Dendritic cell treated with granulocyte-macrophage colony-stimulating factor and Interleukin-4, amounts not matched to agents 40 ng/mL and 50 ng/mL, for 4 days (primary cell): ENCODE data around the gene EMX1.

Experiments
- H3K27ac Mint-ChIP-seq: one replicate; pipeline ENCODE4 v1.8.0; 2022; ENCODE audit warnings: mild to moderate bottlenecking, mixed read lengths
- H3K27me3 Mint-ChIP-seq: one replicate; pipeline ENCODE4 v1.8.0; 2022; ENCODE audit warnings: mild to moderate bottlenecking, mixed read lengths
- H3K36me3 Mint-ChIP-seq: one replicate; pipeline ENCODE4 v1.8.0; 2022; ENCODE audit warnings: low read depth, mixed read lengths
- H3K4me1 Mint-ChIP-seq: one replicate; pipeline ENCODE4 v1.8.0; 2022; ENCODE audit warnings: low read depth, mixed read lengths
- H3K4me3 Mint-ChIP-seq: one replicate; pipeline ENCODE4 v1.8.0; 2022; ENCODE audit warnings: mild to moderate bottlenecking, moderate library complexity, mixed read lengths
- H3K9me3 Mint-ChIP-seq: one replicate; pipeline ENCODE4 v1.8.0; 2022; ENCODE audit warnings: mixed read lengths
- intact Hi-C: fragments of 100-400 bp; cut with micrococcal nuclease; formaldehyde crosslinking; loops from one replicate; pipeline ENCODE4 v1.15.0; 2022

The EMX1 gene

DNA sequence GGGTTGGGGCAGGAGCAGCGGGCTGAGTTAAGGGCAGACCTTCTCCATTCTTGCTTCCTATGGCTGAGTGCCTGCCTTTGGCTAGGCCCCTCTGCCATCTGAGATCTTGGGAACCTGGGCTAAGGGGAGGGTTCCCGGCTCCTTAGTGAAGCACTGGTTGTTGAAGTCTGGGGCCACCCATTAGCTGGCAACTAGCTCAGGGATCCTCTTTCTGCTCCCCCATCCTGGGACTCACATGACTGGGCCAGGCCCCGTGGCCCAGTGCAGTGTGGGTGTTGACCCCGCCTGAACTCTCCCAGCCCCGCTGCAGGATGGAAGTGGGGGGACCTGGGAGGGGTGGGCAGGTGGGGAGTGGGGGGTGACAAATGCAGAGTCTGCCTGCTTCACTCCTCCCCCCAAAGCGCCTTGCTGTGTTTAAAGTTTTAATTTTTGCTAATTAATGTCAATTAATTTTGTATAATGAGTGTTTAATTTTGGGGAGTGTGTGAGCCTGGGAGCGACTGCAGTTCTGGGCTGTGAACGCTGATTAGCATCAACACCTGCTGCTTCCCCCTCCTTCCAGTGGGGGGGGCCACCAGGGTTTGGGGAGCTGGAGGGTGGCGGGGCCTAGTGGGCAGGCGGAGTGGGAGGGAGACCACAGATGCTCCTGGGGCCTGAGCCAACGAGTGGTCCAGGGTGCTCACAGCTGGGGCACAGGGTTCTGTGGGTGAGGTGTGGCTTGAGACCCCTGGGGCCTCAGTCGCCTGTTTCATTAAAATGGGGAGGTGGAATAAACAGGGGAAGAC is 55.2 kb downstream of the EMX1 start:
- Mint-ChIP-seq H3K36me3 (peaks cover 79% of the 10 kb centered on the region), H3K27me3 (no peaks in the 10 kb centered on the region), H3K4me3 (no peak overlapping the region), H3K9me3 (no peaks in the 10 kb centered on the region), H3K27ac (no peak overlapping the region), H3K4me1 (peaks cover 26% of the 10 kb centered on the region)
- intact Hi-C loops = loop anchor here (1.0 kb wide), 1 partner anchor 80 kb away; no protein-coding TSS in a partner anchor

GRCh38 chr2:72973137-72973535 is 55.8 kb downstream of the EMX1 start:
- Mint-ChIP-seq H3K27ac (no peak overlapping the region), H3K27me3 (no peaks in the 10 kb centered on the region), H3K9me3 (no peaks in the 10 kb centered on the region), H3K4me1 (peaks cover 26% of the 10 kb centered on the region), H3K4me3 (no peak overlapping the region), H3K36me3 (peaks cover 78% of the 10 kb centered on the region)
- intact Hi-C loops = loop anchor here (1.0 kb wide), 1 partner anchor 81 kb away; no protein-coding TSS in a partner anchor

- H3K27ac Mint-ChIP-seq = no peak overlapping the region
These were observed 56.5 kb downstream of the EMX1 start for GRCh38 chr2:72973566-72974435.

GRCh38 chr2:72974436-72974754 is 57.1 kb downstream of the EMX1 start:
- Mint-ChIP-seq H3K4me1 (peaks cover 26% of the 10 kb centered on the region), H3K27me3 (no peaks in the 10 kb centered on the region)

More at GRCh38 chr2:72973566-72974435, 56.5 kb downstream of the EMX1 start:
- Mint-ChIP-seq H3K27me3 (no peaks in the 10 kb centered on the region), H3K36me3 (peaks cover 72% of the 10 kb centered on the region), H3K4me1 (peaks cover 26% of the 10 kb centered on the region), H3K9me3 (no peaks in the 10 kb centered on the region), H3K4me3 (no peak overlapping the region)
- intact Hi-C loops = loop anchor here (1.0 kb wide), 1 partner anchor 82 kb away; no protein-coding TSS in a partner anchor

DNA sequence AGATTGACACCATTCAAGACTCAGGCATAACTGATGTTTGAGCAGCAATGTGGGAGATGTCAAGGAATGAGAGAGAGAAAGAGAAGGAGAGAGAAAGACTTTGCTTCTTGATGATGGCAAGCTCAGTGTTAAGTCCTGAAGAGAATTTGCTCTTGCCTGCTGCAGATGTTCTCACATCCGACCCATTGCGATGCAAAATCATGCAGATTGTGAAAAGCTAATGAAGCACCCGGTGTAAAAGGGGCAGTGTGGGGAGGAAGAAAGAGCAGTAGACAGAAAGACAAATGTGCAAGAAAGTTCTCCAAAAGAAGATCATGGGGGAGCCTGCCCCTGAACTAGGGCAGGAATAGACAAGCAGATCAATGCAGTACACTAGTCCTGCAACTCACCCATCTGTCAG is 57.7 kb downstream of the EMX1 start:
- intact Hi-C loops = no loop called here
- Mint-ChIP-seq H3K36me3 (peaks cover 62% of the 10 kb centered on the region), H3K9me3 (no peaks in the 10 kb centered on the region), H3K27me3 (no peaks in the 10 kb centered on the region), H3K4me1 (peaks cover 29% of the 10 kb centered on the region), H3K27ac (no peak overlapping the region), H3K4me3 (no peak overlapping the region)

More at GRCh38 chr2:72974436-72974754, 57.1 kb downstream of the EMX1 start:
- Mint-ChIP-seq H3K4me3 (no peak overlapping the region), H3K9me3 (no peaks in the 10 kb centered on the region), H3K27ac (no peak overlapping the region), H3K36me3 (peaks cover 67% of the 10 kb centered on the region)
- intact Hi-C loops = no loop called here

GRCh38 chr2:72979896-72980295 is 62.6 kb downstream of the EMX1 start:
- Mint-ChIP-seq H3K9me3 (no peaks in the 10 kb centered on the region), H3K4me1 (peaks cover 25% of the 10 kb centered on the region), H3K27ac (no peak overlapping the region), H3K4me3 (no peak overlapping the region), H3K27me3 (no peaks in the 10 kb centered on the region), H3K36me3 (peaks cover 60% of the 10 kb centered on the region)
- intact Hi-C loops = no loop called here

GRCh38 chr2:72980535-72981217 is 63.4 kb downstream of the EMX1 start:
- Mint-ChIP-seq H3K36me3 (peaks cover 60% of the 10 kb centered on the region), H3K27ac (no peak overlapping the region), H3K4me1 (peaks cover 22% of the 10 kb centered on the region), H3K27me3 (no peaks in the 10 kb centered on the region), H3K4me3 (no peak overlapping the region), H3K9me3 (no peaks in the 10 kb centered on the region)
- intact Hi-C loops = no loop called here

DNA sequence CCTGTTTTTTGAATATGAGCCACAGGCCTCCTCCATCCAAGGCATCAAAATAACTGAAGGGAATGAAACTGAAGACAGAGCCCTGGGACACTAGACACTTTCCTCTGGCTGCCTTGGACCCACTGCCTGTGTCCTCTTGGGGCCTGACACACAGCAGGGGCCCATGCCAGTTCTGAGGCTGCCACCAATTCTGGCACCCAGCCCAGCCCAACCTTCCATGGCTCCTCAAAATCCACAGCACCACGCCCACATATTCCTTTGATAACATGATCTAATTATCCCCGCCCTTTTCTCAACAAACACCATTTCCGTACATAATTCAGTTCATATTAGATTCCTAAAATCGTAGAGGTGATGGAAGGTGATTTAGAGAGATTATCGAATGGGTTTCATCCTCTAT is 64.2 kb downstream of the EMX1 start:
- H3K36me3 Mint-ChIP-seq = peaks cover 63% of the 10 kb centered on the region
- H3K27ac Mint-ChIP-seq = no peak overlapping the region
- intact Hi-C loops = no loop called here
- no peak overlapping the region for H3K4me3 Mint-ChIP-seq
- no peaks in the 10 kb centered on the region for H3K9me3 Mint-ChIP-seq
- H3K27me3 Mint-ChIP-seq = no peaks in the 10 kb centered on the region
- peaks cover 22% of the 10 kb centered on the region for H3K4me1 Mint-ChIP-seq

- Mint-ChIP-seq H3K9me3 (no peaks in the 10 kb centered on the region), H3K36me3 (peaks cover 66% of the 10 kb centered on the region), H3K27me3 (no peaks in the 10 kb centered on the region), H3K27ac (no peak overlapping the region), H3K4me1 (peaks cover 22% of the 10 kb centered on the region), H3K4me3 (no peak overlapping the region)
- intact Hi-C loops = no loop called here
These were observed 64.9 kb downstream of the EMX1 start for GRCh38 chr2:72982219-72982618.

GRCh38 chr2:72982781-72983499 is 65.6 kb downstream of the EMX1 start:
- H3K9me3 Mint-ChIP-seq = no peaks in the 10 kb centered on the region
- no peak overlapping the region for H3K27ac Mint-ChIP-seq
- no peak overlapping the region for H3K4me3 Mint-ChIP-seq
- H3K4me1 Mint-ChIP-seq = peaks cover 22% of the 10 kb centered on the region
- H3K36me3 Mint-ChIP-seq = peaks cover 70% of the 10 kb centered on the region
- no peaks in the 10 kb centered on the region for H3K27me3 Mint-ChIP-seq
- intact Hi-C loops = no loop called here

- no peaks in the 10 kb centered on the region for H3K9me3 Mint-ChIP-seq
- peaks cover 74% of the 10 kb centered on the region for H3K36me3 Mint-ChIP-seq
- no peak overlapping the region for H3K27ac Mint-ChIP-seq
- peaks cover 22% of the 10 kb centered on the region for H3K4me1 Mint-ChIP-seq
- H3K4me3 Mint-ChIP-seq = no peak overlapping the region
- intact Hi-C loops = no loop called here
- no peaks in the 10 kb centered on the region for H3K27me3 Mint-ChIP-seq
These were observed 66.3 kb downstream of the EMX1 start for GRCh38 chr2:72983500-72984161.

DNA sequence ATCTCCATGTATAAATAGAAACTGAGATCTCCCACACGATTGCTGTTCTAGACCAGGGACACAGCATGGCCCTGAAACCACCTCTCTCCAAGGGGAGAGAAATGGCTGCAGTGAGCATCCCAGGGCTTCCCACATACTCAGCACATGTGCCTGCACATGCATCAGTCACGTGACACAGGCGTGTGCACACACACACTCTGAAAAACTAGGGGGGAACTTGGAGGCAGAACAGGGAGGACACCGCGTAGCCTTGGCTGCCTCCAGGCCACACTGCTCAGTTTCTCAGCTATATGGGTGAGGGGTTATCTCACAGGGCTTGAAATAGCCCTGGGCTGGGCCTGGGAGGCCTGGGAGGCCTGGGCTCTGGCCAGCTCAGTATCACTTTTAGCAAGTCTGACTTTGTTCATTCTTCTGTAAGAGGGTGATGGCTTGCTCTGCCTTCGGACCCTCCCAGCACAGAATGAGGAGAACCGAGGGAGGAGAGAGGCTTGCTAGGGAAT is 66.9 kb downstream of the EMX1 start:
- Mint-ChIP-seq H3K4me3 (no peak overlapping the region), H3K36me3 (peaks cover 80% of the 10 kb centered on the region), H3K4me1 (peaks cover 22% of the 10 kb centered on the region), H3K27ac (no peak overlapping the region), H3K27me3 (no peaks in the 10 kb centered on the region), H3K9me3 (no peaks in the 10 kb centered on the region)
- intact Hi-C loops = no loop called here
